ENCODE results near the gene C6orf136. TPM values are rescaled to one million over a fixed set of nuclear protein-coding genes. Genes with fewer than 3 reads are reported as not detected.
A peak's percentile ranks its signal among the peaks of the same experiment; 100 is the strongest.

The C6orf136 gene
- total and polyA plus RNA-seq, 9 of the 15 experiments (the other 6 are each of a cell fraction or from before 2014, with no cell fraction given), result 14.1 to 63.1 (median 18.4) TPM

DNA sequence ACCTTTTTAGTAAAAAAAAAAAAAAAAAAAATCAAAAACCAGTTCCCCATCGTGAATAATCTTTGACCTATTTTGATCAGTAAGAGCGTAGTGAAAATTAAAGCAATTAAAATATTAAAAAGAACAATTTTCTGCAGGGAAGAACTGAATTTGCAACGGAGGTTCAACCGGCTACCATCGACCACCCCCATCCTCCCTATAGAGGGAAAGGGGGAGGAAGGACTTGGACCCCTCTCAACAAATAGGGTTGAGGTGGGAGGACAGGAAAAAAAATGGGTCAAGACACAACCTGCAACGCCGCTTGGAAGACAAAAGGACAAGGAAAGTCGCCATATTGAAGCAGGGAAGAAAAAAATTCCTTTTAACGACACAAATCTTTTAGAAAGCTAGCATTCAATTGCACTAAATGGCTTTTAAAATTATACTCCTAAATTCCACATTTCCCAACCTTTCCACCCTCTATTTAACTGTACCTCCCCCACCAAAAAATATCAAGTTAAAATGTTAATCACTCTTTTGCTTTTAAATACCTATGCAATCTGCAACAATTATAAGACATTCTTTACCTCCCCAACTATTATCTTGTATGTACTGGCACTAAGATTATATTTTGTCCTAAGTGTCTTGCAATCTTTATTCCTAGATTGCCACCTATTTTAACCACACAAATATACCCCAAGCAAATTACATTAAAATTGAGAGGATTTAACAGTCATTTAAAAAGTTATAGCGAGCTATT is 31.5 kb upstream of the C6orf136 start (continued):
- TF ChIP-seq, protein P1, sequence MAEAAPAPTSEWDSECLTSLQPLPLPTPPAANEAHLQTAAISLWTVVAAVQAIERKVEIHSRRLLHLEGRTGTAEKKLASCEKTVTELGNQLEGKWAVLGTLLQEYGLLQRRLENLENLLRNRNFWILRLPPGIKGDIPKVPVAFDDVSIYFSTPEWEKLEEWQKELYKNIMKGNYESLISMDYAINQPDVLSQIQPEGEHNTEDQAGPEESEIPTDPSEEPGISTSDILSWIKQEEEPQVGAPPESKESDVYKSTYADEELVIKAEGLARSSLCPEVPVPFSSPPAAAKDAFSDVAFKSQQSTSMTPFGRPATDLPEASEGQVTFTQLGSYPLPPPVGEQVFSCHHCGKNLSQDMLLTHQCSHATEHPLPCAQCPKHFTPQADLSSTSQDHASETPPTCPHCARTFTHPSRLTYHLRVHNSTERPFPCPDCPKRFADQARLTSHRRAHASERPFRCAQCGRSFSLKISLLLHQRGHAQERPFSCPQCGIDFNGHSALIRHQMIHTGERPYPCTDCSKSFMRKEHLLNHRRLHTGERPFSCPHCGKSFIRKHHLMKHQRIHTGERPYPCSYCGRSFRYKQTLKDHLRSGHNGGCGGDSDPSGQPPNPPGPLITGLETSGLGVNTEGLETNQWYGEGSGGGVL (CRISPR knock-in tag; IDR thresholded peaks at IDR 0.05), result no peak
- no peak for TF ChIP-seq PHF20 (IDR thresholded peaks at IDR 0.05; ENCODE audit: partially characterized antibody)
- TF ChIP-seq ZNF408 (CRISPR knock-in tag; IDR thresholded peaks at IDR 0.05; ENCODE audit: low read depth), result no peak
- no peak for TF ChIP-seq ATF7 (IDR thresholded peaks at IDR 0.05)
- TF ChIP-seq SRSF7 (optimal IDR thresholded peaks at IDR 0.05; ENCODE audit: low read depth, low read length), result no peak
- TF ChIP-seq SP2 (IDR thresholded peaks at IDR 0.05; ENCODE audit: extremely low read depth, low read depth, low read length, poor library complexity, severe bottlenecking), result no peak
- no peak for TF ChIP-seq EHMT2 (IDR thresholded peaks at IDR 0.05)
- 0 out of 2 replicates have a peak, but pooled peaks have one; percentile 41 for TF ChIP-seq NR2C1 (IDR thresholded peaks at IDR 0.05)
- no peak for TF ChIP-seq NR2C1 (tag; IDR thresholded peaks at IDR 0.05)
- no peak for TF ChIP-seq ZNF57 (CRISPR knock-in tag; IDR thresholded peaks at IDR 0.05)
- TF ChIP-seq, protein P2, sequence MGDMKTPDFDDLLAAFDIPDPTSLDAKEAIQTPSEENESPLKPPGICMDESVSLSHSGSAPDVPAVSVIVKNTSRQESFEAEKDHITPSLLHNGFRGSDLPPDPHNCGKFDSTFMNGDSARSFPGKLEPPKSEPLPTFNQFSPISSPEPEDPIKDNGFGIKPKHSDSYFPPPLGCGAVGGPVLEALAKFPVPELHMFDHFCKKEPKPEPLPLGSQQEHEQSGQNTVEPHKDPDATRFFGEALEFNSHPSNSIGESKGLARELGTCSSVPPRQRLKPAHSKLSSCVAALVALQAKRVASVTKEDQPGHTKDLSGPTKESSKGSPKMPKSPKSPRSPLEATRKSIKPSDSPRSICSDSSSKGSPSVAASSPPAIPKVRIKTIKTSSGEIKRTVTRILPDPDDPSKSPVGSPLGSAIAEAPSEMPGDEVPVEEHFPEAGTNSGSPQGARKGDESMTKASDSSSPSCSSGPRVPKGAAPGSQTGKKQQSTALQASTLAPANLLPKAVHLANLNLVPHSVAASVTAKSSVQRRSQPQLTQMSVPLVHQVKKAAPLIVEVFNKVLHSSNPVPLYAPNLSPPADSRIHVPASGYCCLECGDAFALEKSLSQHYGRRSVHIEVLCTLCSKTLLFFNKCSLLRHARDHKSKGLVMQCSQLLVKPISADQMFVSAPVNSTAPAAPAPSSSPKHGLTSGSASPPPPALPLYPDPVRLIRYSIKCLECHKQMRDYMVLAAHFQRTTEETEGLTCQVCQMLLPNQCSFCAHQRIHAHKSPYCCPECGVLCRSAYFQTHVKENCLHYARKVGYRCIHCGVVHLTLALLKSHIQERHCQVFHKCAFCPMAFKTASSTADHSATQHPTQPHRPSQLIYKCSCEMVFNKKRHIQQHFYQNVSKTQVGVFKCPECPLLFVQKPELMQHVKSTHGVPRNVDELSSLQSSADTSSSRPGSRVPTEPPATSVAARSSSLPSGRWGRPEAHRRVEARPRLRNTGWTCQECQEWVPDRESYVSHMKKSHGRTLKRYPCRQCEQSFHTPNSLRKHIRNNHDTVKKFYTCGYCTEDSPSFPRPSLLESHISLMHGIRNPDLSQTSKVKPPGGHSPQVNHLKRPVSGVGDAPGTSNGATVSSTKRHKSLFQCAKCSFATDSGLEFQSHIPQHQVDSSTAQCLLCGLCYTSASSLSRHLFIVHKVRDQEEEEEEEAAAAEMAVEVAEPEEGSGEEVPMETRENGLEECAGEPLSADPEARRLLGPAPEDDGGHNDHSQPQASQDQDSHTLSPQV (IDR thresholded peaks at IDR 0.05), result 0 out of 2 replicates have a peak, but pooled peaks have one; percentile 31
- no peak for TF ChIP-seq SAFB2 (IDR thresholded peaks at IDR 0.05; ENCODE audit: borderline replicate concordance, low read depth, low read length, severe bottlenecking)
- TF ChIP-seq ZNF263 (CRISPR knock-in tag; IDR thresholded peaks at IDR 0.05; ENCODE audit: borderline replicate concordance), result no peak
- TF ChIP-seq HMGN3 (IDR thresholded peaks at IDR 0.05; ENCODE audit: borderline replicate concordance, extremely low read depth, insufficient read length, low read depth, low read length), result no peak
- peak; percentile 79 for TF ChIP-seq POLR2AphosphoS5 (IDR thresholded peaks at IDR 0.05; ENCODE audit: control insufficient read depth, insufficient read depth, low read depth, low read length)
- TF ChIP-seq, protein P3, sequence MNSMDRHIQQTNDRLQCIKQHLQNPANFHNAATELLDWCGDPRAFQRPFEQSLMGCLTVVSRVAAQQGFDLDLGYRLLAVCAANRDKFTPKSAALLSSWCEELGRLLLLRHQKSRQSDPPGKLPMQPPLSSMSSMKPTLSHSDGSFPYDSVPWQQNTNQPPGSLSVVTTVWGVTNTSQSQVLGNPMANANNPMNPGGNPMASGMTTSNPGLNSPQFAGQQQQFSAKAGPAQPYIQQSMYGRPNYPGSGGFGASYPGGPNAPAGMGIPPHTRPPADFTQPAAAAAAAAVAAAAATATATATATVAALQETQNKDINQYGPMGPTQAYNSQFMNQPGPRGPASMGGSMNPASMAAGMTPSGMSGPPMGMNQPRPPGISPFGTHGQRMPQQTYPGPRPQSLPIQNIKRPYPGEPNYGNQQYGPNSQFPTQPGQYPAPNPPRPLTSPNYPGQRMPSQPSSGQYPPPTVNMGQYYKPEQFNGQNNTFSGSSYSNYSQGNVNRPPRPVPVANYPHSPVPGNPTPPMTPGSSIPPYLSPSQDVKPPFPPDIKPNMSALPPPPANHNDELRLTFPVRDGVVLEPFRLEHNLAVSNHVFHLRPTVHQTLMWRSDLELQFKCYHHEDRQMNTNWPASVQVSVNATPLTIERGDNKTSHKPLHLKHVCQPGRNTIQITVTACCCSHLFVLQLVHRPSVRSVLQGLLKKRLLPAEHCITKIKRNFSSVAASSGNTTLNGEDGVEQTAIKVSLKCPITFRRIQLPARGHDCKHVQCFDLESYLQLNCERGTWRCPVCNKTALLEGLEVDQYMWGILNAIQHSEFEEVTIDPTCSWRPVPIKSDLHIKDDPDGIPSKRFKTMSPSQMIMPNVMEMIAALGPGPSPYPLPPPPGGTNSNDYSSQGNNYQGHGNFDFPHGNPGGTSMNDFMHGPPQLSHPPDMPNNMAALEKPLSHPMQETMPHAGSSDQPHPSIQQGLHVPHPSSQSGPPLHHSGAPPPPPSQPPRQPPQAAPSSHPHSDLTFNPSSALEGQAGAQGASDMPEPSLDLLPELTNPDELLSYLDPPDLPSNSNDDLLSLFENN (IDR thresholded peaks at IDR 0.05; ENCODE audit: low read depth in 2 of 2, low read length in 2 of 2), result 0 out of 4 replicates have a peak, but pooled peaks of 1 of the 2 experiments have one; percentile 0
- TF ChIP-seq ZNF184 (CRISPR knock-in tag; IDR thresholded peaks at IDR 0.05), result no peak
- TF ChIP-seq TRIM28 (IDR thresholded peaks at IDR 0.05), result no peak
- TF ChIP-seq FOS (IDR thresholded peaks at IDR 0.05; ENCODE audit: extremely low read depth, insufficient read length), result no peak

All from K562 (cell line).